ENCODE results near the gene FAM3D.
"Not testable (repeated sequence)": the region's sequence is repeated elsewhere in the genome, so short reads cannot be mapped to it uniquely, and the experiment has no call there.

The FAM3D gene

GRCh38 chr3:58666683-58667082, at the start of gene FAM3D:
FAM3D (minus strand) TSS chr3:58666774; CDS start chr3:58655563, 11,211 bp downstream.
- in situ Hi-C loops (cut with HindIII; ENCODE audit: low sequenced_read_pairs): no loop called here

- in situ Hi-C loops (cut with HindIII; ENCODE audit: low sequenced_read_pairs): no loop called here
Measured at GRCh38 chr3:58713715-58714401, 47.3 kb upstream of the FAM3D start.

GRCh38 chr3:58711871-58712270, 45.3 kb upstream of the FAM3D start:
- in situ Hi-C loops (cut with HindIII; ENCODE audit: low sequenced_read_pairs): no loop called here

- in situ Hi-C loops (cut with HindIII; ENCODE audit: low sequenced_read_pairs): not testable (repeated sequence)
Measured at GRCh38 chr3:58708983-58709382, 42.4 kb upstream of the FAM3D start.

- in situ Hi-C loops (cut with HindIII; ENCODE audit: low sequenced_read_pairs): no loop called here
Measured at GRCh38 chr3:58708116-58708791, 41.7 kb upstream of the FAM3D start.

- in situ Hi-C loops (cut with HindIII; ENCODE audit: low sequenced_read_pairs): no loop called here
Measured at GRCh38 chr3:58707390-58707930, 40.9 kb upstream of the FAM3D start.

- in situ Hi-C loops (cut with HindIII; ENCODE audit: low sequenced_read_pairs): no loop called here
Measured at GRCh38 chr3:58706395-58707167, 40.0 kb upstream of the FAM3D start.

- in situ Hi-C loops (cut with HindIII; ENCODE audit: low sequenced_read_pairs): no loop called here
Measured at GRCh38 chr3:58704745-58705144, 38.2 kb upstream of the FAM3D start.

GRCh38 chr3:58704304-58704703, 37.7 kb upstream of the FAM3D start:
- in situ Hi-C loops (cut with HindIII; ENCODE audit: low sequenced_read_pairs): not testable (repeated sequence)

GRCh38 chr3:58698246-58698645, 31.7 kb upstream of the FAM3D start:
- in situ Hi-C loops (cut with HindIII; ENCODE audit: low sequenced_read_pairs): no loop called here

GRCh38 chr3:58697561-58697960, 31.0 kb upstream of the FAM3D start:
- in situ Hi-C loops (cut with HindIII; ENCODE audit: low sequenced_read_pairs): no loop called here

GRCh38 chr3:58696813-58697212, 30.2 kb upstream of the FAM3D start:
- in situ Hi-C loops (cut with HindIII; ENCODE audit: low sequenced_read_pairs): not testable (repeated sequence)

- in situ Hi-C loops (cut with HindIII; ENCODE audit: low sequenced_read_pairs): no loop called here
Measured at GRCh38 chr3:58696093-58696492, 29.5 kb upstream of the FAM3D start.

- in situ Hi-C loops (cut with HindIII; ENCODE audit: low sequenced_read_pairs): not testable (repeated sequence)
Measured at GRCh38 chr3:58695284-58695683, 28.7 kb upstream of the FAM3D start.

- in situ Hi-C loops (cut with HindIII; ENCODE audit: low sequenced_read_pairs): no loop called here
Measured at GRCh38 chr3:58693940-58694850, 27.6 kb upstream of the FAM3D start.

- in situ Hi-C loops (cut with HindIII; ENCODE audit: low sequenced_read_pairs): no loop called here
Measured at GRCh38 chr3:58692484-58692883, 25.9 kb upstream of the FAM3D start.

- in situ Hi-C loops (cut with HindIII; ENCODE audit: low sequenced_read_pairs): no loop called here
Measured at GRCh38 chr3:58691997-58692396, 25.4 kb upstream of the FAM3D start.

- in situ Hi-C loops (cut with HindIII; ENCODE audit: low sequenced_read_pairs): no loop called here
Measured at GRCh38 chr3:58690490-58690889, 23.9 kb upstream of the FAM3D start.

- in situ Hi-C loops (cut with HindIII; ENCODE audit: low sequenced_read_pairs): no loop called here
Measured at GRCh38 chr3:58688574-58688973, 22.0 kb upstream of the FAM3D start.

GRCh38 chr3:58686847-58687246, 20.3 kb upstream of the FAM3D start:
- in situ Hi-C loops (cut with HindIII; ENCODE audit: low sequenced_read_pairs): no loop called here

Measured in DLD1 (cell line).